K562 (cell line): Measurements from ENCODE around the gene SPACA9. TPM values are rescaled to one million over a fixed set of nuclear protein-coding genes. Genes with fewer than 3 reads are reported as not detected.

ENCODE experiments used
- ATAC-seq: fragments of 200-7000 bp; cut with Tn5 transposase; 3 replicates; pipeline ENCODE4 v1.9.1; 2020; ENCODE audit warnings: moderate library complexity
- BruUV-seq: library from RNA; stranded (reverse); fragments of 400-500 nt; replicated peaks from 2 replicates; lab custom pipeline; 2021; lab: Mats Ljungman, UMichigan
- CTCF ChIA-PET: fragments of 300-600 bp; formaldehyde crosslinking; extraction: SDS; loops from one replicate; lab custom pipeline; 2021; ENCODE audit warnings: low intra/inter-chr PET ratio; lab: Yijun Ruan, JAX
- POLR2A ChIA-PET: fragments of 300-600, 350-650 bp; sonication (Branson Sonifier 250); formaldehyde crosslinking; extraction: SDS; loops from one replicate; lab custom pipeline; 2021; ENCODE audit warnings: antibody characterized with exemption, inconsistent platforms; lab: Yijun Ruan, JAX
- DNase-seq, 4 experiments: peaks; one replicate each; pipeline versions ENCODE4 v3.0.0 to v3.0.0-alpha.2; 2011 to 2018; ENCODE audit warnings: low spot score in 3 of 4, mixed read lengths in 3 of 4; ENCODE audit errors: extremely low read depth in 1 of 4
- FAIRE-seq: peaks from 2 replicates; lab custom pipeline; 2011; peaks lifted over from hg19 to GRCh38; lab: Jason Lieb, UNC
- H2AFZ ChIP-seq: 2 replicates; pipeline ENCODE4 v1.6.0; 2011; ENCODE audit warnings: low read depth, low read length, control low read depth, inconsistent platforms
- H3K27ac ChIP-seq: fragments of 200-600 bp; 3 replicates; pipeline ENCODE4 v1.8.0; 2011; ENCODE audit warnings: low read depth, mild to moderate bottlenecking, control low read depth, inconsistent platforms, low read length, moderate library complexity, mixed read lengths; ENCODE audit errors: extremely low read depth
- H3K27me3 ChIP-seq, 2 experiments: fragments of 300-600 bp in 1 of 2; 2 replicates in 1 of 2; 3 replicates in 1 of 2; pipeline versions ENCODE4 v1.6.0 to v1.8.0; 2011; ENCODE audit warnings: inconsistent platforms in 2 of 2, low read length in 2 of 2, mild to moderate bottlenecking in 1 of 2, mixed read lengths in 1 of 2, moderate library complexity in 1 of 2; ENCODE audit not compliant: control insufficient read depth in 2 of 2, insufficient read depth in 2 of 2
- H3K36me3 ChIP-seq: fragments of 300-600 bp; 3 replicates; pipeline ENCODE4 v1.8.0; 2011; ENCODE audit warnings: mild to moderate bottlenecking, low read length, inconsistent platforms; ENCODE audit not compliant: control insufficient read depth, insufficient read depth
- H3K4me1 ChIP-seq, 2 experiments: fragments of 200-600 bp in 1 of 2; replicated peaks in 1 of 2; 2 replicates in 1 of 2; 3 replicates in 1 of 2; pipeline versions ENCODE4 v1.5.1 to v1.8.0; 2011; ENCODE audit warnings: inconsistent platforms in 2 of 2, low read length in 2 of 2, mild to moderate bottlenecking in 1 of 2, mixed read lengths in 1 of 2, moderate library complexity in 1 of 2; ENCODE audit not compliant: control insufficient read depth in 2 of 2, insufficient read depth in 2 of 2
- H3K4me2 ChIP-seq: 2 replicates; pipeline ENCODE4 v1.6.1; 2011; ENCODE audit warnings: low read length, control low read depth, inconsistent platforms, mixed read lengths; ENCODE audit not compliant: insufficient read depth
- H3K4me3 ChIP-seq: fragments of 200-600 bp; sonication (generic), shearing (Covaris generic); 2 replicates; pipeline ENCODE4 v1.5.1; 2016; ENCODE audit warnings: control low read depth, inconsistent platforms
- H3K79me2 ChIP-seq: fragments of 200-600 bp; 3 replicates; pipeline ENCODE4 v1.8.0; 2011; ENCODE audit warnings: low read length, inconsistent platforms; ENCODE audit not compliant: control insufficient read depth, insufficient read depth
- H3K9ac ChIP-seq, 2 experiments: 2 replicates each; pipeline versions ENCODE4 v1.6.0 to v1.6.1; 2011; ENCODE audit warnings: low read depth in 2 of 2, low read length in 2 of 2, control low read depth in 1 of 2, inconsistent platforms in 1 of 2, mild to moderate bottlenecking in 1 of 2, mixed read lengths in 1 of 2; ENCODE audit not compliant: insufficient read depth in 1 of 2
- H3K9me1 ChIP-seq: one replicate; pipeline ENCODE4 v1.6.0; 2011; ENCODE audit warnings: inconsistent platforms, mild to moderate bottlenecking, low read length, moderate library complexity; ENCODE audit not compliant: control insufficient read depth, insufficient read depth
- H3K9me3 ChIP-seq: replicated peaks from 2 replicates; pipeline ENCODE4 v1.5.1; 2011; ENCODE audit warnings: low read depth, low read length, inconsistent platforms; ENCODE audit not compliant: control insufficient read depth, insufficient read depth
- H4K20me1 ChIP-seq: replicated peaks from 2 replicates; pipeline ENCODE4 v1.6.1; 2011; ENCODE audit warnings: low read length, inconsistent platforms, mixed read lengths; ENCODE audit not compliant: control insufficient read depth, insufficient read depth
- ELF2 ChIP-seq: fragments of 250-450 bp; sonication (Bioruptor Pico); IDR thresholded peaks from 2 replicates; pipeline ENCODE4 v1.5.0; 2021; ENCODE audit warnings: mild to moderate bottlenecking
- IFI16 ChIP-seq: fragments of 250-450 bp; sonication (Bioruptor Pico); IDR thresholded peaks from 2 replicates; pipeline ENCODE4 v2.1.2; 2022; ENCODE audit warnings: mild to moderate bottlenecking, inconsistent platforms
- PPARD ChIP-seq: fragments of 250-450 bp; sonication (Bioruptor Pico); IDR thresholded peaks from 2 replicates; pipeline ENCODE4 v1.8.0; 2022; ENCODE audit warnings: inconsistent platforms, mild to moderate bottlenecking, moderate library complexity
- SIRT6 ChIP-seq: IDR thresholded peaks from one replicate; pipeline ENCODE4 v1.6.1; 2012; ENCODE audit warnings: low read depth, mild to moderate bottlenecking, control low read depth, inconsistent platforms, low read length, moderate library complexity
- WGBS: fragments of 100-300 bp; shearing (Covaris generic); methylation state at CpG from one replicate; pipeline ENCODE4 v1.1.6; 2016; ENCODE audit warnings: low coverage, mixed read lengths; ENCODE audit not compliant: insufficient coverage; ENCODE audit errors: missing lambda C conversion rate; 5-methylcytosine and 5-hydroxymethylcytosine counted together
- in situ Hi-C: fragments of 300-500 bp; cut with MboI; formaldehyde crosslinking; loops from 4 replicates; pipeline ENCODE4 v1.15.0; 2018; ENCODE audit warnings: inconsistent platforms, mixed read lengths
- intact Hi-C: fragments of 100-400 bp; cut with micrococcal nuclease; formaldehyde crosslinking; loops from 2 replicates; pipeline ENCODE4 v1.14.2; 2022
- polyA plus RNA-seq, 8 experiments: library from polyadenylated mRNA; depleted of rRNA in 4 of 8; stranded (reverse) in 5 of 8; unstranded in 3 of 8; fragments of >200 nt; fragmentation: Nextera tagmentation in 2 of 8; fragmentation: Illumina TruSeq in 1 of 8; extraction: Ambion mirVana in 2 of 8; extraction: Trizol in 1 of 8; gene quantifications; 2 replicates each; pipeline versions ENCODE4 v1.2.1 to v1.2.3, GENCODE V29; 2011 to 2014; ENCODE audit warnings: inconsistent platforms in 1 of 8, missing spikeins in 1 of 8
- total RNA-seq, 7 experiments: library from RNA; depleted of rRNA in 6 of 7; stranded (reverse); fragments of >200 nt in 6 of 7; fragmentation: Illumina TruSeq in 2 of 7; extraction: Trizol in 2 of 7; gene quantifications; 2 replicates each; pipeline versions ENCODE4 v1.2.1 to v1.2.3, GENCODE V29; 2011 to 2021; ENCODE audit warnings: low replicate concordance in 1 of 7
- TF ChIP-seq, protein P1 (sequence below): sonication (generic); formaldehyde crosslinking; IDR thresholded peaks from 2 replicates; pipeline ENCODE4 v1.8.0; 2022; ENCODE audit warnings: mild to moderate bottlenecking, missing genetic modification reagents
- TF ChIP-seq, protein P2 (sequence below), 2 experiments: fragments of 450-650 bp; formaldehyde crosslinking in 1 of 2; IDR thresholded peaks; 2 replicates each; pipeline versions ENCODE4 v1.4.0 to v1.6.1; 2014 to 2020; ENCODE audit warnings: mild to moderate bottlenecking in 2 of 2, borderline replicate concordance in 1 of 2, low read depth in 1 of 2

The SPACA9 gene
- total and polyA plus RNA-seq, 9 of the 15 experiments (the other 6 are each of a cell fraction or from before 2014, with no cell fraction given), result 0.06 to 0.51 (median 0.36) TPM

DNA sequence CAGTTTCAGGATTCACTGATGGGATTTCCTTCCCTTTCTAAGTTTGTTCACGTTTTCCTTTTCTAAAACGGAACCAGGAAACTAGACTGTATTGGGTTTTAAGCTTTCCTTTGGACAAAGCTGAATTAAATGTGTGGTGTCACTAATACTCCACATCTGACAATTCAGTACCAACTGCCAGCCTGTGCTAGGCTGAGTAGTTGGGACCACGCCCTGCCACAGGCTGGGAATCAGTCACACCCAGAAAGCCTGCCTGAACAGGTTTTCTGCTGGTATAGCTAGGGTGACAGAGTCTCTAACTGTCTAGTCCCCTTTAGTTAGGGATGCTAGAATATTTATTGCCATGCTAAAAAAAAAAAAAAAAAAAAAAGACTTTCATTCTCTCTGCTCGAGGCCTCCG lies 15.6 kb downstream of the SPACA9 start:
- Histone ChIP-seq H4K20me1 (0 out of 2 replicates have a peak, but pooled peaks cover 4% of the 10 kb centered on the region), H3K27ac (no peak overlapping the region), H3K9me1 (no peaks in the 10 kb centered on the region), H3K4me1 (peaks cover 0 to 2% of the 10 kb centered on the region in 2 experiments; a peak in 2 of 5 replicates), H3K27me3 (peaks cover 11 to 15% of the 10 kb centered on the region in 2 experiments; a peak in 4 of 5 replicates), H2AFZ (no peak overlapping the region), H3K79me2 (no peaks in the 10 kb centered on the region), H3K4me3 (no peak overlapping the region), H3K9ac (no peak overlapping the region), H3K4me2 (no peak overlapping the region), H3K36me3 (peaks cover 30% of the 10 kb centered on the region; the same call in 2 of the 3 replicates), H3K9me3 (no peaks in the 10 kb centered on the region)
- POLR2A ChIA-PET, result interaction anchor here (0.8 kb wide), 1 partner anchor 11 kb away, joined by 3 read pairs; no protein-coding TSS in a partner anchor
- intact Hi-C loops (no loop called here), in situ Hi-C loops (no loop called here)
- DNase-seq (no peak), ATAC-seq (0 out of 3 replicates have a peak, but pooled peaks have one; percentile 47), FAIRE-seq (no peak)
- TF ChIP-seq, protein P1, sequence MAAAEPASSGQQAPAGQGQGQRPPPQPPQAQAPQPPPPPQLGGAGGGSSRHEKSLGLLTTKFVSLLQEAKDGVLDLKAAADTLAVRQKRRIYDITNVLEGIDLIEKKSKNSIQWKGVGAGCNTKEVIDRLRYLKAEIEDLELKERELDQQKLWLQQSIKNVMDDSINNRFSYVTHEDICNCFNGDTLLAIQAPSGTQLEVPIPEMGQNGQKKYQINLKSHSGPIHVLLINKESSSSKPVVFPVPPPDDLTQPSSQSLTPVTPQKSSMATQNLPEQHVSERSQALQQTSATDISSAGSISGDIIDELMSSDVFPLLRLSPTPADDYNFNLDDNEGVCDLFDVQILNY (CRISPR knock-in tag), result no peak
- TF ChIP-seq SIRT6, result no peak
- TF ChIP-seq PPARD (CRISPR knock-in tag), result no peak
- TF ChIP-seq IFI16, result no peak
- TF ChIP-seq, protein P2, sequence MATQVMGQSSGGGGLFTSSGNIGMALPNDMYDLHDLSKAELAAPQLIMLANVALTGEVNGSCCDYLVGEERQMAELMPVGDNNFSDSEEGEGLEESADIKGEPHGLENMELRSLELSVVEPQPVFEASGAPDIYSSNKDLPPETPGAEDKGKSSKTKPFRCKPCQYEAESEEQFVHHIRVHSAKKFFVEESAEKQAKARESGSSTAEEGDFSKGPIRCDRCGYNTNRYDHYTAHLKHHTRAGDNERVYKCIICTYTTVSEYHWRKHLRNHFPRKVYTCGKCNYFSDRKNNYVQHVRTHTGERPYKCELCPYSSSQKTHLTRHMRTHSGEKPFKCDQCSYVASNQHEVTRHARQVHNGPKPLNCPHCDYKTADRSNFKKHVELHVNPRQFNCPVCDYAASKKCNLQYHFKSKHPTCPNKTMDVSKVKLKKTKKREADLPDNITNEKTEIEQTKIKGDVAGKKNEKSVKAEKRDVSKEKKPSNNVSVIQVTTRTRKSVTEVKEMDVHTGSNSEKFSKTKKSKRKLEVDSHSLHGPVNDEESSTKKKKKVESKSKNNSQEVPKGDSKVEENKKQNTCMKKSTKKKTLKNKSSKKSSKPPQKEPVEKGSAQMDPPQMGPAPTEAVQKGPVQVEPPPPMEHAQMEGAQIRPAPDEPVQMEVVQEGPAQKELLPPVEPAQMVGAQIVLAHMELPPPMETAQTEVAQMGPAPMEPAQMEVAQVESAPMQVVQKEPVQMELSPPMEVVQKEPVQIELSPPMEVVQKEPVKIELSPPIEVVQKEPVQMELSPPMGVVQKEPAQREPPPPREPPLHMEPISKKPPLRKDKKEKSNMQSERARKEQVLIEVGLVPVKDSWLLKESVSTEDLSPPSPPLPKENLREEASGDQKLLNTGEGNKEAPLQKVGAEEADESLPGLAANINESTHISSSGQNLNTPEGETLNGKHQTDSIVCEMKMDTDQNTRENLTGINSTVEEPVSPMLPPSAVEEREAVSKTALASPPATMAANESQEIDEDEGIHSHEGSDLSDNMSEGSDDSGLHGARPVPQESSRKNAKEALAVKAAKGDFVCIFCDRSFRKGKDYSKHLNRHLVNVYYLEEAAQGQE (IDR thresholded peaks at IDR 0.05; ENCODE audit: borderline replicate concordance), result peak; percentile 51; the same call in 1 of the 2 replicates
- TF ChIP-seq, protein P2 (CRISPR knock-in tag; IDR thresholded peaks at IDR 0.05; ENCODE audit: low read depth), result no peak
- TF ChIP-seq ELF2 (CRISPR knock-in tag), result no peak
- no TSS peak for BruUV-seq
- CTCF ChIA-PET, result no interaction called here
- WGBS, result 65% methylated on average over 5 of the region's 5 CpGs
